K562 (cell line): ENCODE results near the gene ZNF35. TPM values are rescaled to one million over a fixed set of nuclear protein-coding genes. Genes with fewer than 3 reads are reported as not detected.

Source experiments
- ASH1L ChIP-seq: fragments of 450-650 bp; IDR thresholded peaks from 2 replicates; pipeline ENCODE4 v1.6.1; 2018; ENCODE audit warnings: borderline replicate concordance, mild to moderate bottlenecking, low read depth; ENCODE audit not compliant: partially characterized antibody
- BCOR ChIP-seq: fragments of 450-650 bp; IDR thresholded peaks from 2 replicates; pipeline ENCODE4 v1.6.1; 2016
- CGGBP1 ChIP-seq: fragments of 250-450 bp; sonication (Bioruptor Pico); IDR thresholded peaks from 2 replicates; pipeline ENCODE4 v1.9.0; 2021; ENCODE audit warnings: mild to moderate bottlenecking
- CHD4 ChIP-seq: fragments of 200-600 bp; sonication (generic); IDR thresholded peaks from 3 replicates; pipeline ENCODE4 v1.6.1; 2012; ENCODE audit warnings: low read depth, mild to moderate bottlenecking, mixed read lengths, low read length, inconsistent platforms; ENCODE audit not compliant: insufficient read depth, insufficient replicate concordance, poor library complexity, severe bottlenecking
- COPS2 ChIP-seq: fragments of 450-650 bp; conservative IDR thresholded peaks from 2 replicates; pipeline ENCODE4 v1.6.1; 2016; ENCODE audit warnings: mild to moderate bottlenecking, moderate library complexity
- ETV1 ChIP-seq: fragments of 450-650 bp; conservative IDR thresholded peaks from 2 replicates; pipeline ENCODE4 v1.6.1; 2016; ENCODE audit warnings: missing genetic modification characterization, control low read depth, low read depth, missing compliant biosample characterization
- FOXK2 ChIP-seq, 2 experiments: fragments of 450-650 bp; IDR thresholded peaks in 1 of 2; conservative IDR thresholded peaks in 1 of 2; 2 replicates each; pipeline ENCODE4 v1.6.1; 2016; ENCODE audit warnings: low read depth in 2 of 2, mild to moderate bottlenecking in 1 of 2
- LEF1 ChIP-seq: fragments of 450-650 bp; IDR thresholded peaks from 2 replicates; pipeline ENCODE4 v1.6.1; 2016; ENCODE audit warnings: mild to moderate bottlenecking
- PRMT5 ChIP-seq: sonication (generic); formaldehyde crosslinking; IDR thresholded peaks from 2 replicates; pipeline ENCODE4 v1.5.0; 2020; ENCODE audit warnings: missing genetic modification reagents
- RBM39 ChIP-seq: fragments of 200-400 bp; formaldehyde crosslinking; optimal IDR thresholded peaks from 2 replicates; pipeline ENCODE3; 2018; ENCODE audit warnings: low read depth, low read length
- STAG1 ChIP-seq: sonication (generic); formaldehyde crosslinking; IDR thresholded peaks from 2 replicates; pipeline ENCODE4 v1.5.0; 2020; ENCODE audit warnings: missing genetic modification reagents, borderline replicate concordance
- ZBTB8A ChIP-seq: fragments of 450-650 bp; IDR thresholded peaks from 2 replicates; pipeline ENCODE4 v1.6.1; 2018; ENCODE audit warnings: mild to moderate bottlenecking, moderate library complexity; ENCODE audit not compliant: partially characterized antibody
- ZNF24 ChIP-seq: fragments of 450-650 bp; IDR thresholded peaks from 2 replicates; pipeline ENCODE4 v1.6.1; 2016
- ZNF3 ChIP-seq: fragments of 250-450 bp; sonication (Bioruptor Pico); IDR thresholded peaks from 2 replicates; pipeline ENCODE4 v1.5.0; 2021; ENCODE audit warnings: mild to moderate bottlenecking, moderate library complexity
- ZNF324 ChIP-seq: fragments of 250-450 bp; sonication (Bioruptor Pico); IDR thresholded peaks from 2 replicates; pipeline ENCODE4 v1.4.0; 2020; ENCODE audit warnings: mild to moderate bottlenecking
- ZNF408 ChIP-seq: fragments of 250-450 bp; sonication (Bioruptor Pico); IDR thresholded peaks from 2 replicates; pipeline ENCODE4 v1.4.0; 2020; ENCODE audit warnings: low read depth, mild to moderate bottlenecking, moderate library complexity
- ZNF668 ChIP-seq: fragments of 250-450 bp; sonication (Bioruptor Pico); IDR thresholded peaks from 2 replicates; pipeline ENCODE4 v1.8.0; 2022; ENCODE audit warnings: mild to moderate bottlenecking, inconsistent platforms
- polyA plus RNA-seq, 8 experiments: library from polyadenylated mRNA; depleted of rRNA in 4 of 8; stranded (reverse) in 5 of 8; unstranded in 3 of 8; fragments of >200 nt; fragmentation: Nextera tagmentation in 2 of 8; fragmentation: Illumina TruSeq in 1 of 8; extraction: Ambion mirVana in 2 of 8; extraction: Trizol in 1 of 8; gene quantifications; 2 replicates each; pipeline versions ENCODE4 v1.2.1 to v1.2.3, GENCODE V29; 2011 to 2014; ENCODE audit warnings: inconsistent platforms in 1 of 8, missing spikeins in 1 of 8
- total RNA-seq, 7 experiments: library from RNA; depleted of rRNA in 6 of 7; stranded (reverse); fragments of >200 nt in 6 of 7; fragmentation: Illumina TruSeq in 2 of 7; extraction: Trizol in 2 of 7; gene quantifications; 2 replicates each; pipeline versions ENCODE4 v1.2.1 to v1.2.3, GENCODE V29; 2011 to 2021; ENCODE audit warnings: low replicate concordance in 1 of 7
- TF ChIP-seq, protein P1 (sequence below): sonication (generic); formaldehyde crosslinking; IDR thresholded peaks from 2 replicates; pipeline ENCODE4 v1.9.0; 2022; ENCODE audit warnings: mild to moderate bottlenecking, missing genetic modification reagents
- TF ChIP-seq, protein P2 (sequence below): fragments of 250-450 bp; sonication (Bioruptor Pico); IDR thresholded peaks from 2 replicates; pipeline ENCODE4 v1.5.0; 2021
- TF ChIP-seq, protein P3 (sequence below): sonication (generic); formaldehyde crosslinking; IDR thresholded peaks from 2 replicates; pipeline ENCODE4 v1.8.0; 2022; ENCODE audit warnings: mild to moderate bottlenecking, missing genetic modification reagents

The ZNF35 gene
- total and polyA plus RNA-seq, 9 of the 15 experiments (the other 6 are each of a cell fraction or from before 2014, with no cell fraction given), result 8.0 to 18.2 (median 14.8) TPM

DNA sequence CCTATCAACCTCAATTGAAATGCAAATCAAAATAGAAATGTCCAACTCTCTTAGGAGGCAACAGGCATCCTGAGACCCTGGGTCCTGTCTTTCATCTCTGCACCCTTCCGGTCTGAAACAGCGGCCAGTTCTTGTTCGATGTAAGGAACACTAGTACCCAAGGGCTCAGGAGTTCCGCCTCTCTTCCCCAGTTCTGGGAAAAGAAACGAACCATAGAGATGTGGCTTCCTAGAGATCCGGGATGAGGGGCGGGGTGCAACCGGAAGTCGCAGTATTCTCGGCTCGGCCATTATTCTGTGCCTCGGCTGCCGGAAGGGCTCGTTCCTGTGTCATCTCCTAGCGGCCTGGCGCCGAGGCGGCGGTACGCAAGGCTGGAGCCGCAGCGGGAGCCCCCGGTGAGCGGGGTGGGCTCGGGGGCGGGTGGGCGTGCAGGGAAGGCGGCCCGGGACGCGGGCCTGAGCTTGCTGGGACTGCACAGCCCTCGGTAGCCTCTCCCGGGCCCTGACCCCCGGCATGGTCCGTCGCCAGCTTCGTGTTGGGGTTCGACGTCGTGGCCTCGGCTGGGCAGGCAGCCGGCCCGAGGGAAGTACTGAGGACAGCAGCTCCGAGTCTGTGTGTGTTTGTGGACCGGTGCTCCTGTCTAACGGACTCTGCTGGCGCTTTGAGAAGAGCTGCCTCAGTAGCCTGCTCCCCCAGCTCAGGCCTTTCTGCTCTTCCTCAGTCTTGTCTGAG is 23.6 kb upstream of the ZNF35 start, which contains the start of gene ZNF197 (continued):
- TF ChIP-seq, protein P1, sequence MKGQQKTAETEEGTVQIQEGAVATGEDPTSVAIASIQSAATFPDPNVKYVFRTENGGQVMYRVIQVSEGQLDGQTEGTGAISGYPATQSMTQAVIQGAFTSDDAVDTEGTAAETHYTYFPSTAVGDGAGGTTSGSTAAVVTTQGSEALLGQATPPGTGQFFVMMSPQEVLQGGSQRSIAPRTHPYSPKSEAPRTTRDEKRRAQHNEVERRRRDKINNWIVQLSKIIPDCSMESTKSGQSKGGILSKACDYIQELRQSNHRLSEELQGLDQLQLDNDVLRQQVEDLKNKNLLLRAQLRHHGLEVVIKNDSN (CRISPR knock-in tag), result no peak
- no peak for TF ChIP-seq STAG1 (CRISPR knock-in tag)
- TF ChIP-seq LEF1, result no peak
- TF ChIP-seq ASH1L, result no peak
- TF ChIP-seq ZNF24, result no peak
- peak; percentile 95 for TF ChIP-seq ETV1
- no peak for TF ChIP-seq BCOR
- no peak for TF ChIP-seq CGGBP1
- no peak for TF ChIP-seq ZNF324 (CRISPR knock-in tag)
- no peak for TF ChIP-seq COPS2
- no peak for TF ChIP-seq CHD4
- TF ChIP-seq ZBTB8A, result no peak
- no peak for TF ChIP-seq ZNF408 (CRISPR knock-in tag)
- TF ChIP-seq ZNF668 (CRISPR knock-in tag), result no peak
- TF ChIP-seq RBM39, result no peak
- peak in 1 of 2 experiments; percentile 55; a peak in 1 of 4 replicates for TF ChIP-seq FOXK2 (conservative IDR thresholded peaks at IDR 0.05 in 1 of 2, IDR thresholded peaks at IDR 0.05 in 1 of 2; ENCODE audit: low read depth in 2 of 2)
- TF ChIP-seq ZNF3, result no peak
- TF ChIP-seq PRMT5 (CRISPR knock-in tag), result 0 out of 2 replicates have a peak, but pooled peaks have one; percentile 31
- TF ChIP-seq, protein P2, sequence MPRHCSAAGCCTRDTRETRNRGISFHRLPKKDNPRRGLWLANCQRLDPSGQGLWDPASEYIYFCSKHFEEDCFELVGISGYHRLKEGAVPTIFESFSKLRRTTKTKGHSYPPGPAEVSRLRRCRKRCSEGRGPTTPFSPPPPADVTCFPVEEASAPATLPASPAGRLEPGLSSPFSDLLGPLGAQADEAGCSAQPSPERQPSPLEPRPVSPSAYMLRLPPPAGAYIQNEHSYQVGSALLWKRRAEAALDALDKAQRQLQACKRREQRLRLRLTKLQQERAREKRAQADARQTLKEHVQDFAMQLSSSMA (CRISPR knock-in tag), result no peak
- TF ChIP-seq, protein P3, sequence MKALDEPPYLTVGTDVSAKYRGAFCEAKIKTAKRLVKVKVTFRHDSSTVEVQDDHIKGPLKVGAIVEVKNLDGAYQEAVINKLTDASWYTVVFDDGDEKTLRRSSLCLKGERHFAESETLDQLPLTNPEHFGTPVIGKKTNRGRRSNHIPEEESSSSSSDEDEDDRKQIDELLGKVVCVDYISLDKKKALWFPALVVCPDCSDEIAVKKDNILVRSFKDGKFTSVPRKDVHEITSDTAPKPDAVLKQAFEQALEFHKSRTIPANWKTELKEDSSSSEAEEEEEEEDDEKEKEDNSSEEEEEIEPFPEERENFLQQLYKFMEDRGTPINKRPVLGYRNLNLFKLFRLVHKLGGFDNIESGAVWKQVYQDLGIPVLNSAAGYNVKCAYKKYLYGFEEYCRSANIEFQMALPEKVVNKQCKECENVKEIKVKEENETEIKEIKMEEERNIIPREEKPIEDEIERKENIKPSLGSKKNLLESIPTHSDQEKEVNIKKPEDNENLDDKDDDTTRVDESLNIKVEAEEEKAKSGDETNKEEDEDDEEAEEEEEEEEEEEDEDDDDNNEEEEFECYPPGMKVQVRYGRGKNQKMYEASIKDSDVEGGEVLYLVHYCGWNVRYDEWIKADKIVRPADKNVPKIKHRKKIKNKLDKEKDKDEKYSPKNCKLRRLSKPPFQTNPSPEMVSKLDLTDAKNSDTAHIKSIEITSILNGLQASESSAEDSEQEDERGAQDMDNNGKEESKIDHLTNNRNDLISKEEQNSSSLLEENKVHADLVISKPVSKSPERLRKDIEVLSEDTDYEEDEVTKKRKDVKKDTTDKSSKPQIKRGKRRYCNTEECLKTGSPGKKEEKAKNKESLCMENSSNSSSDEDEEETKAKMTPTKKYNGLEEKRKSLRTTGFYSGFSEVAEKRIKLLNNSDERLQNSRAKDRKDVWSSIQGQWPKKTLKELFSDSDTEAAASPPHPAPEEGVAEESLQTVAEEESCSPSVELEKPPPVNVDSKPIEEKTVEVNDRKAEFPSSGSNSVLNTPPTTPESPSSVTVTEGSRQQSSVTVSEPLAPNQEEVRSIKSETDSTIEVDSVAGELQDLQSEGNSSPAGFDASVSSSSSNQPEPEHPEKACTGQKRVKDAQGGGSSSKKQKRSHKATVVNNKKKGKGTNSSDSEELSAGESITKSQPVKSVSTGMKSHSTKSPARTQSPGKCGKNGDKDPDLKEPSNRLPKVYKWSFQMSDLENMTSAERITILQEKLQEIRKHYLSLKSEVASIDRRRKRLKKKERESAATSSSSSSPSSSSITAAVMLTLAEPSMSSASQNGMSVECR (CRISPR knock-in tag), result peak; percentile 37; the same call in 1 of the 2 replicates
